Endodermal cell (in vitro differentiated cells): ENCODE results near the gene MAP3K4. TPM values are rescaled to one million over a fixed set of nuclear protein-coding genes. Genes with fewer than 3 reads are reported as not detected.

Experiments
- DNase-seq: peaks from one replicate; pipeline ENCODE4 v3.0.0-alpha.2; 2017
- H3K27ac ChIP-seq: 2 replicates; pipeline ENCODE4 v1.5.1; 2013; ENCODE audit warnings: mild to moderate bottlenecking, low read depth, low read length, moderate library complexity
- H3K27me3 ChIP-seq: 2 replicates; pipeline ENCODE4 v1.6.1; 2013; ENCODE audit warnings: mild to moderate bottlenecking, low read length, moderate library complexity; ENCODE audit not compliant: insufficient read depth, control insufficient read depth, poor library complexity, severe bottlenecking
- H3K36me3 ChIP-seq: 2 replicates; pipeline ENCODE4 v1.7.0; 2013; ENCODE audit warnings: mild to moderate bottlenecking, low read length, moderate library complexity; ENCODE audit not compliant: control insufficient read depth, insufficient read depth
- H3K4me1 ChIP-seq: one replicate; pipeline ENCODE4 v1.7.0; 2013; ENCODE audit warnings: low read length; ENCODE audit not compliant: control insufficient read depth, insufficient read depth
- H3K4me3 ChIP-seq: 2 replicates; pipeline ENCODE4 v1.5.1; 2013; ENCODE audit warnings: mild to moderate bottlenecking, low read length, moderate library complexity
- H3K9ac ChIP-seq: 2 replicates; pipeline ENCODE4 v1.6.1; 2013; ENCODE audit warnings: mild to moderate bottlenecking, low read length, moderate library complexity; ENCODE audit not compliant: poor library complexity, severe bottlenecking; ENCODE audit errors: extremely low read depth
- H3K9me3 ChIP-seq: 2 replicates; pipeline ENCODE4 v1.6.1; 2013; ENCODE audit warnings: mild to moderate bottlenecking, low read length, moderate library complexity; ENCODE audit not compliant: control insufficient read depth
- H3K27ac Mint-ChIP-seq: 2 replicates; pipeline ENCODE4 v1.8.0; 2020; ENCODE audit warnings: mixed read lengths
- H3K27me3 Mint-ChIP-seq: 2 replicates; pipeline ENCODE4 v1.8.0; 2021; ENCODE audit warnings: mild to moderate bottlenecking, mixed read lengths; ENCODE audit not compliant: insufficient read depth
- H3K36me3 Mint-ChIP-seq: 2 replicates; pipeline ENCODE4 v1.8.0; 2020; ENCODE audit warnings: low read depth, mixed read lengths
- H3K4me1 Mint-ChIP-seq: 2 replicates; pipeline ENCODE4 v1.8.0; 2020; ENCODE audit warnings: mixed read lengths
- H3K4me3 Mint-ChIP-seq: 2 replicates; pipeline ENCODE4 v1.8.0; 2020; ENCODE audit warnings: mild to moderate bottlenecking, moderate library complexity, mixed read lengths
- H3K9me3 Mint-ChIP-seq: 2 replicates; pipeline ENCODE4 v1.8.0; 2020; ENCODE audit warnings: mild to moderate bottlenecking, mixed read lengths
- WGBS, 2 experiments: methylation state at CpG; one replicate each; pipeline versions ENCODE4 v1.1.5 to v1.1.7; 2013; ENCODE audit warnings: missing lambda C conversion rate in 2 of 2, mixed read lengths in 1 of 2; ENCODE audit not compliant: insufficient coverage in 1 of 2, insufficient read length in 1 of 2; 5-methylcytosine and 5-hydroxymethylcytosine counted together
- total RNA-seq, 2 donors: library from RNA; stranded (reverse); fragmentation: NEBNext Ultra II Directional in 1 of 2; extraction: Animal tissue kit (Norgen Biotek cat#: 25700) in 1 of 2; gene quantifications; 2 replicates in 1 of 2; 3 replicates in 1 of 2; pipeline ENCODE4 v1.2.1, GENCODE V29; 2021
- TF ChIP-seq, protein P1 (sequence below): fragments of 200-600 bp; sonication (generic); conservative IDR thresholded peaks from 2 replicates; pipeline ENCODE4 v1.5.0; 2021; ENCODE audit warnings: antibody characterized with exemption, mild to moderate bottlenecking

The MAP3K4 gene
- total RNA-seq, 2 donors from 2014 or later = 82.8 to 105 TPM

DNA sequence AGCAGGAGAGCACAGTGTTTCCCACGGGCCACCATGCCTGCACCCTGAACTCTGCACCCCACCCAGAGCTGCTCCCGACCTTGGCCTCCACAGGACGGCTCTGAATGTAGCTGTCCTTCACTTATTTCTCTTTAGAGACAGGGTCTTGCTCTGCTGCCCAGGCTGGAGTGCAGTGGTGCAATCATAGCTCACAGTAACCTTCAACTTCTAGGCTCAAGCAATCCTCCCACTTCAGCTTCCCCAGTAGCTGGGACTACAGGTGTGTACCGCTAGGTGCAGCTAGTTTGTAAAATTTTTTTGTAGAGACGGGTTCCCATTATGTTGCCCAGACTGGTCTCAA lies 151.4 kb downstream of the MAP3K4 start:
- no peaks in the 10 kb centered on the region for H3K27me3 Mint-ChIP-seq
- Histone ChIP-seq H3K4me1 (peaks cover 5% of the 10 kb centered on the region), H3K27ac (no peak overlapping the region), H3K9ac (no peak overlapping the region), H3K36me3 (peaks cover 74% of the 10 kb centered on the region), H3K4me3 (no peak overlapping the region), H3K9me3 (no peaks in the 10 kb centered on the region), H3K27me3 (no peaks in the 10 kb centered on the region)
- peaks cover 78% of the 10 kb centered on the region for H3K36me3 Mint-ChIP-seq
- TF ChIP-seq, protein P1, sequence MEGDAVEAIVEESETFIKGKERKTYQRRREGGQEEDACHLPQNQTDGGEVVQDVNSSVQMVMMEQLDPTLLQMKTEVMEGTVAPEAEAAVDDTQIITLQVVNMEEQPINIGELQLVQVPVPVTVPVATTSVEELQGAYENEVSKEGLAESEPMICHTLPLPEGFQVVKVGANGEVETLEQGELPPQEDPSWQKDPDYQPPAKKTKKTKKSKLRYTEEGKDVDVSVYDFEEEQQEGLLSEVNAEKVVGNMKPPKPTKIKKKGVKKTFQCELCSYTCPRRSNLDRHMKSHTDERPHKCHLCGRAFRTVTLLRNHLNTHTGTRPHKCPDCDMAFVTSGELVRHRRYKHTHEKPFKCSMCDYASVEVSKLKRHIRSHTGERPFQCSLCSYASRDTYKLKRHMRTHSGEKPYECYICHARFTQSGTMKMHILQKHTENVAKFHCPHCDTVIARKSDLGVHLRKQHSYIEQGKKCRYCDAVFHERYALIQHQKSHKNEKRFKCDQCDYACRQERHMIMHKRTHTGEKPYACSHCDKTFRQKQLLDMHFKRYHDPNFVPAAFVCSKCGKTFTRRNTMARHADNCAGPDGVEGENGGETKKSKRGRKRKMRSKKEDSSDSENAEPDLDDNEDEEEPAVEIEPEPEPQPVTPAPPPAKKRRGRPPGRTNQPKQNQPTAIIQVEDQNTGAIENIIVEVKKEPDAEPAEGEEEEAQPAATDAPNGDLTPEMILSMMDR = no peak
- no peak overlapping the region for H3K4me3 Mint-ChIP-seq
- H3K27ac Mint-ChIP-seq = no peak overlapping the region
- H3K4me1 Mint-ChIP-seq = no peaks in the 10 kb centered on the region
- 95 to 100% methylated on average over 1 to 5 of the region's 5 CpGs for WGBS, 2 experiments
- no peaks in the 10 kb centered on the region for H3K9me3 Mint-ChIP-seq
- no peak for DNase-seq

DNA sequence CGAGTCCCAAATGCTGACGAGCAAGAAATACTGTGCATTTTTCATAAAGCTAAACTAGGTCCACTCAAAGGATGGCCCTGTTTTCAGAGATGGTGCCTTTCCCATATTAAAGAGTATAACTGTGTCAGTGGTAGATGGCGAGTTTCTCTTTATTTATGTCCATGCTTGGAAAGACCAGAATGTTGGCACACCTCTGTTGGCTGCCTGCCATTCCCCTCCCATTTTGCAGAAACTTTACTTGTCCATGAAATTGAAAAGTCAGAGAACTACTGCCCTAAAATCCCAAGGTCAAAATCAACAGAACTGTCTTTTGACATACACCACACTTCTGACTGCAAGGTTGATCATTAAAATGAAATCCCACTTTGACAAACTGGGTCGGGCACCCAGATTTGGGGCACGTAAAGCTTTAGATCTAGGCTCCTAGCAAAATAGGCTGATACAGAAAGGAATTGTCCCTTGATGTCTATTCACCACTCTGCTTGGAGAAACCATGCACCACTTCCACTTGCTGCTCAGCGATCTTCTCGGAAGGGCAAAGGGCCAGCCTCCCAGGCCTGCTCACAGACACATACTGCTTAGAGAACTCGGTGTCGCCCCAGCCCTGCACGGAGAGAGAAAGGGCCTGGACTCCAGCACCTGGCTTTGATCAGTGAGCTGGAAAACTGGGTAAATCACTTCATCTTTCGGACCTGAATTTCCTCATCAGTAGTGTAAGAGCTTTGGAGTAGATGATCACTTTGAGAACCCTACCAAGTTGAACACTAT lies 152.3 kb downstream of the MAP3K4 start:
- Histone ChIP-seq H3K36me3 (peaks cover 75% of the 10 kb centered on the region), H3K27ac (no peak overlapping the region), H3K9ac (no peak overlapping the region), H3K4me1 (peaks cover 5% of the 10 kb centered on the region), H3K27me3 (no peaks in the 10 kb centered on the region), H3K4me3 (no peak overlapping the region), H3K9me3 (no peaks in the 10 kb centered on the region)
- Mint-ChIP-seq H3K4me1 (no peaks in the 10 kb centered on the region), H3K36me3 (peaks cover 80% of the 10 kb centered on the region), H3K9me3 (no peaks in the 10 kb centered on the region), H3K4me3 (no peak overlapping the region), H3K27me3 (no peaks in the 10 kb centered on the region), H3K27ac (no peak overlapping the region)
- no peak for DNase-seq
- 94 to 95% methylated on average over 9 to 11 of the region's 11 CpGs for WGBS, 2 experiments
- TF ChIP-seq, protein P1 = no peak

DNA sequence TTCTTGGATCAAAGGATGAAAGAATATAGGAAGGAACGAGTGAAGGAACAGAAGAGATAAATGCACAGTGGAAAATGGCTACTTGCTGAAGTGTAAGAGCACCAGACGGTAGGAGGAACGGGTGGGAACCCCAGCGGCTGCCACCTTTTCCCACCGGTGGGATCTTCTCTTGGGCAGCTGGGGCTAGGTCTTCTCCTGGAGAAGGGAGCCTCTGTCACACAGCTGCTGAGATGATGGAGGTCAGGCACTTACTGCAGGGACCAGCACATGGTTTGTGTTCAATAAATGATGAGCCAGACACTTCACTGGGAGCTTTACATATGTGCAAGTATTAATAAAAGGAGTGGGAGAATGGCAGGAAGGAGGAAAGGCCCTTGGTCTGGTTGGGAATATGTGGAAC lies 158.6 kb downstream of the MAP3K4 start:
- Histone ChIP-seq H3K36me3 (peaks cover 76% of the 10 kb centered on the region), H3K9me3 (no peaks in the 10 kb centered on the region), H3K4me3 (no peak overlapping the region), H3K4me1 (peaks cover 5% of the 10 kb centered on the region), H3K9ac (no peak overlapping the region), H3K27me3 (no peaks in the 10 kb centered on the region), H3K27ac (no peak overlapping the region)
- no peak for DNase-seq
- Mint-ChIP-seq H3K4me1 (no peaks in the 10 kb centered on the region), H3K36me3 (peaks cover 87% of the 10 kb centered on the region), H3K27me3 (no peaks in the 10 kb centered on the region), H3K4me3 (no peak overlapping the region), H3K27ac (no peak overlapping the region), H3K9me3 (no peaks in the 10 kb centered on the region)
- TF ChIP-seq, protein P1 = no peak
- 92 to 100% methylated on average over 5 of the region's 5 CpGs for WGBS, 2 experiments
